Cardiac septum (tissue), 1 donor: Measurements from ENCODE around the gene ARHGEF28. TPM values are rescaled to one million over a fixed set of nuclear protein-coding genes. Genes with fewer than 3 reads are reported as not detected.

ENCODE experiments used
- DNase-seq: peaks from one replicate; pipeline ENCODE4 v3.0.0-alpha.2; 2020; ENCODE audit warnings: low spot score
- intact Hi-C: fragments of 100-400 bp; cut with DNase I; formaldehyde crosslinking; loops from one replicate; pipeline ENCODE4 v1.14.0; 2022
- total RNA-seq: library from RNA; stranded (reverse); fragmentation: NEBNext Ultra II Directional; extraction: Animal tissue kit (Norgen Biotek cat#: 25700); gene quantifications from one replicate; pipeline ENCODE4 v1.2.1, GENCODE V29; 2021
- donor health status: DM: no; HTN: no; CAD: no.

The ARHGEF28 gene
- total RNA-seq, 1 donor from 2014 or later = 1.8 TPM

- intact Hi-C loops = no loop called here
- no peak for DNase-seq
Observed at GRCh38 chr5:73686912-73687311, 60.9 kb downstream of the ARHGEF28 start.

GRCh38 chr5:73687357-73687756 is 61.4 kb downstream of the ARHGEF28 start:
- no peak for DNase-seq
- intact Hi-C loops = no loop called here

DNA sequence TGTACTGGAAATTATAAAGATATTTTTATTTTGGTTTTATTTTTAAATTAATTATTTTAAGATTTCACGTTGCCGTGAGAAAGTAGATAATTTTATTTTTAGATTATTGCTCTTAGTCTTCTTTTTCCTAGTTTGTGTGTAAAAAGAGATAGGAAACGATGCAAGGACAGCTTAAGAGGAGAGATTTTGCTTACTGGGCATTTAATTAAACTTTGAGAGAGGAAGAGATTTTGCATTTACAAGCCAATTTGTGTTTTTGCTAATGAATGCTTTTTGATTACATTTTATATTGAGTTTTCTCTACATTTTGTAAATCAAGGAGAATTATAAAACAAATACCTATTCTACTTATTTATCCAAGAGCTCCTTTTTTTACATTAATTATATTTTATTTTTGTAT is 64.0 kb downstream of the ARHGEF28 start:
- intact Hi-C loops = loop anchor here (5.0 kb wide), 1 partner anchor 102 kb away; no protein-coding TSS in a partner anchor
- no peak for DNase-seq

DNA sequence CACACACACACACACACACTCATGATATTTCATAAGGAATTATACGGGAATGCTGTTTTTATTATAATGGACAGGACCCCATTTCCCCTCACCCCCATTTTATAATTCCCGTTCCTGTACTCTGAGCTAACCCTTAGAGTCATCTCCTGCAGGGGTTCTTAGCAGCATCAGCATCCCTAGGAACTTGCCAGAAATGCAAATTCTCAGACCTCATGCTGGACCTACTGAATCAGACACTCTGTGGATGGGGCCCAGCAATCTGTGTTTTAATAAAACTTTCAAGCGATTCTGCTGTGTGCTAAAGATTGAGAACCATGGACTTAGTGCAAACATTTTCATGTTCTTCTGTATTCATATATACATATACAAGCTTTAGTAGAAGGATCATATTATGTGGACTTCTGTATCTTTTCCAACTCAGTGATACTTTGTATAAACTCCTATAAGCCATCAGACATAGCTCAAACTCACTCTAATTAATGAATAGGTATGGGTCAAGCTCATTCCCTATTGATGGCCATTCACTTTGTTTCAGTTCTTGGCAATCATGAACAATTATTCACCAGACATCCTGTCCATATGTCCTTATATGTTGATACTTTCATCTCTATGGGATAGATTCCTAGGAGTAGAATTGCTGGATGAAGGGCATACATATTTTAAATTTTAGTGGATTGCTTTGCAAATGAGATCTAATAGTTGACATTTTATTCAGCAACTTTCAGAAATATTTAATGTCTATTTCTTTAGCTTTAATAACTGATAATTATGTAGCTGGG is 65.5 kb downstream of the ARHGEF28 start:
- intact Hi-C loops = loop anchor here (5.0 kb wide), 1 partner anchor 101 kb away; no protein-coding TSS in a partner anchor
- DNase-seq = no peak

GRCh38 chr5:73692166-73692640 is 66.2 kb downstream of the ARHGEF28 start:
- intact Hi-C loops = loop anchor here (5.0 kb wide), 1 partner anchor 100 kb away; no protein-coding TSS in a partner anchor
- no peak for DNase-seq

- intact Hi-C loops = loop anchor here (5.0 kb wide), 1 partner anchor 99 kb away; no protein-coding TSS in a partner anchor
- no peak for DNase-seq
Observed at GRCh38 chr5:73692981-73693380, 67.0 kb downstream of the ARHGEF28 start.

GRCh38 chr5:73693573-73694061 is 67.6 kb downstream of the ARHGEF28 start:
- intact Hi-C loops = loop anchor here (5.0 kb wide), 1 partner anchor 99 kb away; no protein-coding TSS in a partner anchor
- no peak for DNase-seq

- intact Hi-C loops = loop anchor here (5.0 kb wide), 1 partner anchor 98 kb away; no protein-coding TSS in a partner anchor
- DNase-seq = no peak
Observed at GRCh38 chr5:73694089-73694488, 68.1 kb downstream of the ARHGEF28 start.

DNA sequence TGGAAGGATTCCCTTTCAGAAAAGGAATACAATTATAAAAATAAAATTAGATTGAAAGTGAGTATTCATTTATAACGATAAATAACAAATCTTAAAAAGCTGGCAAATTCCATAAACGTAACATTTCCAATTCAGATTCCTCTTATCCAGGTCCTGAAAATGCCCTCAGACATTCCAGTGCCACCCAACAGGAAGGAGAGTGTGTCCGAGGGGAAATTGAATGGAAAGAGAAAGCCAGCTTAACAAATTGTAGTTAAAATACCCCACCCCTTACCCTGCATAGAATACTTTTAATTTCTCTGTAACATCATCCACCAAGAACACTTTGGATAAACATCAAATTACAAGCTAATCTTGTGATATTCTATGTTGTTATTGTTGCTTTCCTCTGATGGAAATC is 72.0 kb downstream of the ARHGEF28 start:
- no peak for DNase-seq
- intact Hi-C loops = no loop called here

GRCh38 chr5:73701566-73701965 is 75.6 kb downstream of the ARHGEF28 start:
- intact Hi-C loops = no loop called here
- no peak for DNase-seq

DNA sequence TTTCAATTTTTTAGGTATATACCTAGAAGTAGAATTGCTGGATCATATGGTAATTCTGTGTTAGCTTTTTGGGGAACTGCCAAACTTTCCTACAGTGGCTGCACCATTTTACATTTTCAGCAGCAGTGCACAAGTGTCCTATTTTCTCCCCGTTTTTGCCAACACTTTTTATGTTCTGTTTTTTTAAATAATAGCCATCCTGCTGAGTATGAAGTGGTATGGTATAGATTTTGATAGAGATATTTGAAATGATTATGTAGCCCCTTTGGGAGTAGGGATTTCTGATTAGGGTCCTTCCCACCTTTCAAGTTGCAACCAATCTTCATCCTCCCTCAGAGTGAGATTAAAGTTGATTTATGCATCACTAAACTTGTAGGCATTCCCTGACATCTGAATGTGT is 76.5 kb downstream of the ARHGEF28 start:
- DNase-seq = no peak
- intact Hi-C loops = no loop called here

DNA sequence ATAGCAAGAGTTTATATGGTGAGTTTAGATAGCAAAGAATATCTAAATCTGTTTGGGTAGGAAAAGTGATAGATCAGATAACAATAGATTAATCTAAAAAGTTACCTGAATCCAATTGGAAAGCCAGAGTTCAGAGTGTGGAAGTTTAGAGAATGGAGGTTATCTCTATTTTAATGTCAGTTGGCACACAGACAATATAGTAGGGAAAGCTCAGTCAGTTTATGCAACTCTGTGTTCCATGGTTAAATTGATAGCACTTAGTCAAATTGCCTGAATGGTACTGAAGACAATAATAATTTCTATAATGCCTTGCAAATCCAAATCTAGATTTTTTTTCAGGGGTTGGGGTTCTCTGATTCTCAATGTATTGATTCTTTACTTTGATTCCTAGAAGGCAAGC is 77.0 kb downstream of the ARHGEF28 start:
- DNase-seq = no peak
- intact Hi-C loops = no loop called here

GRCh38 chr5:73705364-73705763 is 79.4 kb downstream of the ARHGEF28 start:
- no peak for DNase-seq
- intact Hi-C loops = loop anchor here (5.0 kb wide), 1 partner anchor 37 kb away; no protein-coding TSS in a partner anchor

GRCh38 chr5:73706963-73707362 is 81.0 kb downstream of the ARHGEF28 start:
- intact Hi-C loops = loop anchor here (5.0 kb wide), 1 partner anchor 35 kb away; no protein-coding TSS in a partner anchor
- no peak for DNase-seq

DNA sequence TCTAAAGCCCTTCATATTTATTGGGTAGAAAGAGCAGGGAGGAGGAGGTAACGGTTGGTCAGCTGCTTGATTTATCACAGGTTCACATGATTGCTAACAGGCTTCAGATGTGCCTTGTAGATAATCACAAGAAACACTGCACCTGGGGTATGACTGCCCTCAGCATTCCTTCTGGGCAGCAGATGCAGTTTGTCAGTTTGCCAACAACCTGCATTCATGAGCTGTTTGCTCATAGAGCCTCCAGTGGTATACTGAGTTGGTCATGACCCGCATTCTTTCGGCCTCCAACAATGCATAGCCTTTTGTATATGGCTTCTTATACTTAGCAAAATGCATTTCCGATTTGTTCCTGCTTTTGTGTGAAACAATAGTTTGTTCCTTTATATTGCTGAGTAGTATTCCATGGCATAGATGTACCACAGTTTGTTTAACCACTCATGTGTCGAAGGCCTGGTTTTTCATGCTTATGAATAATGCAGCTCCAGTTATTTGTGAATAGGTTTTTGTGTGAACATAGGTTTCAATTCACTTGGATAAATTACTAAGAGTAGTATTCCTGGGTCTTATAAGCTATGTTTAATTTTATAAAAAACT is 83.6 kb downstream of the ARHGEF28 start:
- intact Hi-C loops = loop anchor here (5.0 kb wide), 1 partner anchor 33 kb away; no protein-coding TSS in a partner anchor
- DNase-seq = no peak

DNA sequence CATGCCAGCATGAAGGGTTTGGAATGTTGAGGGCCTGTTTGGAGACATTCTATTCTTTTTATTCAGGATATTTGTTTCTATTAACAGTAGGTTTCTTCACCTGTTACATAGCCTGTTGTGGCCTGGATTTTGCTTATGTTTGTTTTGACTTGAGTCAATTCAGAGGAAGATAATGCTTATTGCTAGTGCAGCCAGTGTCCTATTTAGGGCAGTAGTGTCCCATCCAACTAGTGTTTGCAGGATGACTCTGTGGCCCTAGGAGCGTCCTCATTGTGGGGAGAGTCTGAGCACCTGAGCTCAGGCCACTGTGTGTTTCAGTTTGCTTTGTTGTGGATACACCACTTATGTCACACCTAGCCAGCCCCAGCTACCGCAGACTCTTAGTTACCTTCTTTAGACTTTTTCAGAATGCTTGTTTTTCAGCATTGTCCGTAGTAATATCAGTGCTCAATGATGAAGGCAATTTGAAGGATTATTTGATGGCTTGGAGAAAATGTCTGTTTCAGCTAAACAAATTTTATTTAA is 90.3 kb downstream of the ARHGEF28 start:
- DNase-seq = no peak
- intact Hi-C loops = no loop called here

GRCh38 chr5:73718762-73719161 is 92.8 kb downstream of the ARHGEF28 start:
- intact Hi-C loops = no loop called here
- DNase-seq = no peak

- intact Hi-C loops = no loop called here
- no peak for DNase-seq
Observed at GRCh38 chr5:73719632-73720031, 93.6 kb downstream of the ARHGEF28 start.

GRCh38 chr5:73722231-73722630 is 96.2 kb downstream of the ARHGEF28 start:
- intact Hi-C loops = no loop called here
- DNase-seq = no peak

GRCh38 chr5:73726071-73726470 is 100.1 kb downstream of the ARHGEF28 start:
- intact Hi-C loops = no loop called here
- no peak for DNase-seq
